Ovary (tissue), 9 donors: ENCODE measurements around the gene CGNL1. TPM values are rescaled to one million over a fixed set of nuclear protein-coding genes. Genes with fewer than 3 reads are reported as not detected.

Experiments
- DNase-seq, 5 donors: peaks; one replicate each; pipeline ENCODE4 v3.0.0-alpha.2; 2019 to 2020
- H3K27ac ChIP-seq, 2 donors: fragments of 200-600 bp; one replicate each; pipeline versions ENCODE4 v1.5.1 to v1.8.0; 2019 to 2022
- H3K27me3 ChIP-seq: fragments of 200-600 bp; one replicate; pipeline ENCODE4 v1.8.0; 2022
- H3K36me3 ChIP-seq: fragments of 200-600 bp; sonication (generic); one replicate; pipeline ENCODE4 v1.5.1; 2019
- H3K4me1 ChIP-seq: one replicate; pipeline ENCODE4 v1.8.1; 2013; ENCODE audit warnings: mild to moderate bottlenecking, moderate library complexity; ENCODE audit not compliant: insufficient read depth
- H3K4me3 ChIP-seq: fragments of 200-600 bp; sonication (generic); one replicate; pipeline ENCODE4 v1.5.1; 2017
- H3K9me3 ChIP-seq, 2 donors: fragments of 200-600 bp in 1 of 2; sonication (generic) in 1 of 2; one replicate each; pipeline versions ENCODE4 v1.5.1 to v1.8.1; 2013 to 2019; ENCODE audit warnings: mild to moderate bottlenecking in 1 of 2, moderate library complexity in 1 of 2
- EP300 ChIP-seq: sonication (generic); formaldehyde crosslinking; IDR thresholded peaks from one replicate; pipeline ENCODE4 v1.6.1; 2017; ENCODE audit warnings: antibody characterized with exemption
- POLR2A ChIP-seq: fragments of 450-650 bp; IDR thresholded peaks from one replicate; pipeline ENCODE4 v1.6.1; 2017; ENCODE audit warnings: antibody characterized with exemption, mild to moderate bottlenecking, moderate library complexity
- WGBS, 3 donors: extraction: QIAGEN DNeasy Blood & Tissue Kit in 1 of 3; methylation state at CpG; one replicate each; pipeline versions ENCODE4 v1.1.5 to v1.1.7; 2013 to 2017; 5-methylcytosine and 5-hydroxymethylcytosine counted together
- intact Hi-C, 4 donors: fragments of 100-400 bp; cut with DNase I; formaldehyde crosslinking; loops; one replicate each; pipeline versions ENCODE4 v1.11.0 to v1.15.1; 2022 to 2023
- polyA plus RNA-seq, 2 donors: library from polyadenylated mRNA; stranded (reverse); fragments of 200-250 nt in 1 of 2; fragments of 350-450 nt in 1 of 2; fragmentation: Illumina TruSeq in 1 of 2; extraction: RNeasy Lipid Tissue Mini Kit (QIAGEN cat#74804) in 1 of 2; gene quantifications; one replicate each; pipeline ENCODE4 v1.2.3, GENCODE V29; 2013 to 2014
- total RNA-seq, 7 donors: library from RNA; depleted of rRNA in 2 of 7; stranded (reverse); fragments of >200 nt in 2 of 7; fragmentation: NEBNext Ultra II Directional in 3 of 7; extraction: Animal tissue kit (Norgen Biotek cat#: 25700) in 3 of 7; gene quantifications; one replicate each; pipeline versions ENCODE4 v1.1.0 to v1.2.4, GENCODE V29; 2016 to 2023
- TF ChIP-seq, protein P1 (sequence below), 3 donors: fragments of 450-650 bp in 2 of 3; fragments of 200-600 bp in 1 of 3; IDR thresholded peaks; one replicate each; pipeline versions ENCODE4 v1.5.1 to v1.8.0; 2016 to 2022; ENCODE audit warnings: antibody characterized with exemption in 3 of 3, mild to moderate bottlenecking in 1 of 3
- donor health status: DM: no; HTN: no; CAD: no; lungs with moderate emphysema.
- donor health status: DM: no; HTN: no; CAD: no.
- donor health status: Bipolar disorder and iron deficiency.
- donor health status: DM: yes; HTN: yes; CAD: no.
- donor health status: DM: no; HTN: no; CAD: no.
- donor health status: DM: yes; HTN: yes; CAD: no.

CGNL1 gene
- total and polyA plus RNA-seq, 9 donors = 7.8 to 26.1 (median 13.6) TPM

DNA sequence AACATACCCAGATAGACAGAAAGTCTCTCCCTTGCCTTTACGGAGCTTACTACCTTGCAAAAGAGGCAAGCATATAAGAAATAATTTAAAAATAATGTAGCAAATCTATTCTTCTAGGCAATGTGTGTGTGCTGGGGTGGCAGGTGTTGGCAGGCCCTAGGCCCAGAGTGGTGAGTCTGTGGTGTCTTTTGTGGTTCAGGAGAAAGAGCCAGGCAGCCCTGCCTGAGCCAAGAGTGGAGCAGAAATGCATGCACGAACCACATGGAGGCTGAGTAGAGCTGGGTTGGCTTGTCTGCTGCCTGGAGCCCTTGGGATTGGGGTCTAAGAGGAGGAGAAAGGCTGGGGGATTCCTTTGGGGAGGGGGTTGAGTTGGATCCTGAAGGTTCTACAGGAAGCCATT lies 145.2 kb downstream of the CGNL1 start:
- TF ChIP-seq, protein P1, sequence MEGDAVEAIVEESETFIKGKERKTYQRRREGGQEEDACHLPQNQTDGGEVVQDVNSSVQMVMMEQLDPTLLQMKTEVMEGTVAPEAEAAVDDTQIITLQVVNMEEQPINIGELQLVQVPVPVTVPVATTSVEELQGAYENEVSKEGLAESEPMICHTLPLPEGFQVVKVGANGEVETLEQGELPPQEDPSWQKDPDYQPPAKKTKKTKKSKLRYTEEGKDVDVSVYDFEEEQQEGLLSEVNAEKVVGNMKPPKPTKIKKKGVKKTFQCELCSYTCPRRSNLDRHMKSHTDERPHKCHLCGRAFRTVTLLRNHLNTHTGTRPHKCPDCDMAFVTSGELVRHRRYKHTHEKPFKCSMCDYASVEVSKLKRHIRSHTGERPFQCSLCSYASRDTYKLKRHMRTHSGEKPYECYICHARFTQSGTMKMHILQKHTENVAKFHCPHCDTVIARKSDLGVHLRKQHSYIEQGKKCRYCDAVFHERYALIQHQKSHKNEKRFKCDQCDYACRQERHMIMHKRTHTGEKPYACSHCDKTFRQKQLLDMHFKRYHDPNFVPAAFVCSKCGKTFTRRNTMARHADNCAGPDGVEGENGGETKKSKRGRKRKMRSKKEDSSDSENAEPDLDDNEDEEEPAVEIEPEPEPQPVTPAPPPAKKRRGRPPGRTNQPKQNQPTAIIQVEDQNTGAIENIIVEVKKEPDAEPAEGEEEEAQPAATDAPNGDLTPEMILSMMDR (IDR thresholded peaks at IDR 0.05) = no peak
- TF ChIP-seq POLR2A = no peak
- intact Hi-C loops = loop anchor here in 2 of 4 donors (10.0 kb wide), 2 partner anchors 147 to 367 kb away; partner anchors contain the start of gene CGNL1 (in 1 of the 2)
- WGBS, 3 donors = 89 to 93% (median 92%) methylated on average over 2 of the region's 2 CpGs

DNA sequence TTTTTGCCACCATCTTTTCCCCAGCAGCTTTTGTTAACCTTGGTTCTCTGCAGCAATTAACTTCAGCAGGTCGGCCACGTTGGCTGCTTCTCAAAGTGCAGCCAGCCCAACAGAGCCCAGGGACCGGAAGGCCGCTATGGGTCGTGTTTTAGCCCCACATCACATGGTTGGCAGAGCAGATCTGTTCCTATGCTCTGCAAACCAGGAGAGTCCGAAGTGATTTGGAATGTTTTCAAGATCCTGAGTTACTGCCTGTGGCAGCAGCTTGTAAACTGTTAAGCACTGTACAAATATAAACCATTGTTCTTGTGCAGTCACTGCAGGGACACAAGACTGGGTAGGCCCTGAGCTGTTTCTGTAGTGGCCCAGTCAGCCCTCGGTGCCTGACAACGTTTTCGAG lies 145.8 kb downstream of the CGNL1 start:
- intact Hi-C loops = loop anchor here in 2 of 4 donors (10.0 kb wide), 2 partner anchors 147 to 367 kb away; partner anchors contain the start of gene CGNL1 (in 1 of the 2)
- peaks cover 1% of the 10 kb centered on the region for H3K4me1 ChIP-seq
- H3K4me3 ChIP-seq = no peak overlapping the region
- no peaks in the 10 kb centered on the region for H3K36me3 ChIP-seq
- TF ChIP-seq, protein P1 (IDR thresholded peaks at IDR 0.05) = no peak
- TF ChIP-seq EP300 = no peak
- H3K27me3 ChIP-seq = no peaks in the 10 kb centered on the region
- H3K9me3 ChIP-seq = no peaks in the 10 kb centered on the region
- no peak for DNase-seq
- H3K27ac ChIP-seq = no peak overlapping the region
- WGBS, 3 donors = 80 to 89% (median 88%) methylated on average over 9 of the region's 9 CpGs

More for the DNA sequence above, 145.2 kb downstream of the CGNL1 start:
- Histone ChIP-seq H3K4me3 (no peak overlapping the region), H3K4me1 (no peaks in the 10 kb centered on the region), H3K27ac (no peak overlapping the region), H3K36me3 (no peaks in the 10 kb centered on the region), H3K27me3 (no peaks in the 10 kb centered on the region), H3K9me3 (no peaks in the 10 kb centered on the region)
- no peak for DNase-seq

- DNase-seq = no peak
- no peak for TF ChIP-seq POLR2A
- TF ChIP-seq EP300 = no peak
- TF ChIP-seq, protein P1 (IDR thresholded peaks at IDR 0.05) = no peak
- 77 to 82% (median 81%) methylated on average over 2 of the region's 2 CpGs for WGBS, 3 donors
- H3K9me3 ChIP-seq = no peaks in the 10 kb centered on the region
- no peak overlapping the region for H3K4me3 ChIP-seq
- peaks cover 4% of the 10 kb centered on the region for H3K4me1 ChIP-seq
- H3K27me3 ChIP-seq = no peaks in the 10 kb centered on the region
- H3K27ac ChIP-seq = no peak overlapping the region
- no peaks in the 10 kb centered on the region for H3K36me3 ChIP-seq
- intact Hi-C loops = loop anchor here in 2 of 4 donors (5.0 to 10.0 kb wide), 3 partner anchors 151 to 1033 kb away; partner anchors contain the start of gene CGNL1 (in 1 of the 2)
Observed at GRCh38 chr15:57525581-57525980, 149.3 kb downstream of the CGNL1 start.

- Histone ChIP-seq H3K36me3 (no peaks in the 10 kb centered on the region), H3K4me3 (no peak overlapping the region), H3K4me1 (peaks cover 4% of the 10 kb centered on the region), H3K27ac (no peak overlapping the region), H3K9me3 (no peaks in the 10 kb centered on the region), H3K27me3 (no peaks in the 10 kb centered on the region)
- DNase-seq = no peak
- intact Hi-C loops = loop anchor here (2.0 to 10.0 kb wide), 6 partner anchors 151 to 1034 kb away; partner anchors contain the start of gene CGNL1 (in 1 of the 4)
- TF ChIP-seq EP300 = no peak
- TF ChIP-seq, protein P1 (IDR thresholded peaks at IDR 0.05) = no peak
Observed at GRCh38 chr15:57526076-57526475, 149.8 kb downstream of the CGNL1 start.
